ENCODE results near the gene EIF4E. TPM values are rescaled to one million over a fixed set of nuclear protein-coding genes. Genes with fewer than 3 reads are reported as not detected.
A peak's percentile ranks its signal among the peaks of the same experiment; 100 is the strongest.
"Not testable (repeated sequence)": the region's sequence is repeated elsewhere in the genome, so short reads cannot be mapped to it uniquely, and the experiment has no call there.

EIF4E gene
- total RNA-seq, 1 experiment from 2014 or later = 103 TPM

- Mint-ChIP-seq H3K36me3 (ENCODE audit: insufficient read depth, unreplicated experiment) (peaks cover 17% of the 10 kb centered on the region), H3K27me3 (ENCODE audit: unreplicated experiment) (no peaks in the 10 kb centered on the region), H3K9me3 (ENCODE audit: low read depth, unreplicated experiment) (no peaks in the 10 kb centered on the region), H3K4me1 (ENCODE audit: low read depth, unreplicated experiment) (peaks cover 14% of the 10 kb centered on the region), H3K27ac (ENCODE audit: unreplicated experiment) (no peak overlapping the region), H3K4me3 (ENCODE audit: low read depth, unreplicated experiment) (no peak overlapping the region)
- CTCF ChIA-PET = no interaction called here
- BruUV-seq (replicated peaks) = no TSS peak
- intact Hi-C loops (cut with micrococcal nuclease; ENCODE audit: unreplicated experiment) = no loop called here
- no peak for DNase-seq
- no peak for TF ChIP-seq CTCF (IDR thresholded peaks at IDR 0.05; ENCODE audit: unreplicated experiment)
Observed at GRCh38 chr4:98921292-98921691, 7.6 kb downstream of the EIF4E start.

GRCh38 chr4:98919996-98920395 is 8.9 kb downstream of the EIF4E start:
- no peak overlapping the region for H3K27ac Mint-ChIP-seq (ENCODE audit: unreplicated experiment)

GRCh38 chr4:98910728-98911127 is 18.2 kb downstream of the EIF4E start:
- BruUV-seq (replicated peaks); H3K9me3 Mint-ChIP-seq (ENCODE audit: low read depth, unreplicated experiment); CTCF ChIA-PET: not testable (repeated sequence)

More at GRCh38 chr4:98919996-98920395, 8.9 kb downstream of the EIF4E start:
- Mint-ChIP-seq H3K9me3 (ENCODE audit: low read depth, unreplicated experiment) (no peaks in the 10 kb centered on the region), H3K36me3 (ENCODE audit: insufficient read depth, unreplicated experiment) (peaks cover 16% of the 10 kb centered on the region), H3K4me1 (ENCODE audit: low read depth, unreplicated experiment) (peaks cover 13% of the 10 kb centered on the region), H3K27me3 (ENCODE audit: unreplicated experiment) (no peaks in the 10 kb centered on the region), H3K4me3 (ENCODE audit: low read depth, unreplicated experiment) (no peak overlapping the region)
- intact Hi-C loops (cut with micrococcal nuclease; ENCODE audit: unreplicated experiment) = no loop called here
- CTCF ChIA-PET = interaction anchor here (0.7 kb wide), 1 partner anchor 479 kb away, joined by 3 read pairs; no protein-coding TSS in a partner anchor
- BruUV-seq (replicated peaks) = no TSS peak
- no peak for DNase-seq
- no peak for TF ChIP-seq CTCF (IDR thresholded peaks at IDR 0.05; ENCODE audit: unreplicated experiment)

GRCh38 chr4:98909646-98910401 is 19.1 kb downstream of the EIF4E start:
- no peak for DNase-seq
- CTCF ChIA-PET = no interaction called here
- Mint-ChIP-seq H3K4me1 (ENCODE audit: low read depth, unreplicated experiment) (peaks cover 39% of the 10 kb centered on the region), H3K27ac (ENCODE audit: unreplicated experiment) (peak overlapping the region; percentile 76), H3K9me3 (ENCODE audit: low read depth, unreplicated experiment) (no peaks in the 10 kb centered on the region), H3K36me3 (ENCODE audit: insufficient read depth, unreplicated experiment) (no peaks in the 10 kb centered on the region), H3K27me3 (ENCODE audit: unreplicated experiment) (no peaks in the 10 kb centered on the region), H3K4me3 (ENCODE audit: low read depth, unreplicated experiment) (no peak overlapping the region)
- TF ChIP-seq CTCF (IDR thresholded peaks at IDR 0.05; ENCODE audit: unreplicated experiment) = no peak
- intact Hi-C loops (cut with micrococcal nuclease; ENCODE audit: unreplicated experiment) = no loop called here
- no TSS peak for BruUV-seq (replicated peaks)

More at GRCh38 chr4:98910728-98911127, 18.2 kb downstream of the EIF4E start:
- H3K4me1 Mint-ChIP-seq (ENCODE audit: low read depth, unreplicated experiment) = peaks cover 31% of the 10 kb centered on the region
- H3K27ac Mint-ChIP-seq (ENCODE audit: unreplicated experiment); H3K36me3 Mint-ChIP-seq (ENCODE audit: insufficient read depth, unreplicated experiment); intact Hi-C loops (cut with micrococcal nuclease; ENCODE audit: unreplicated experiment); H3K27me3 Mint-ChIP-seq (ENCODE audit: unreplicated experiment); DNase-seq; H3K4me3 Mint-ChIP-seq (ENCODE audit: low read depth, unreplicated experiment): not testable (repeated sequence)

- Mint-ChIP-seq H3K36me3 (ENCODE audit: insufficient read depth, unreplicated experiment) (no peaks in the 10 kb centered on the region), H3K9me3 (ENCODE audit: low read depth, unreplicated experiment) (no peaks in the 10 kb centered on the region), H3K27me3 (ENCODE audit: unreplicated experiment) (no peaks in the 10 kb centered on the region), H3K27ac (ENCODE audit: unreplicated experiment) (peak overlapping the region; percentile 76), H3K4me3 (ENCODE audit: low read depth, unreplicated experiment) (peak overlapping the region; percentile 52), H3K4me1 (ENCODE audit: low read depth, unreplicated experiment) (peaks cover 39% of the 10 kb centered on the region)
- TF ChIP-seq CTCF (IDR thresholded peaks at IDR 0.05; ENCODE audit: unreplicated experiment) = no peak
- CTCF ChIA-PET = interaction anchor here (0.6 to 1.1 kb wide), 3 partner anchors 14 to 87 kb away, joined by 3 to 6 read pairs (median 3); partner anchors contain the start of genes EIF4E and METAP1
- BruUV-seq (replicated peaks) = no TSS peak
- DNase-seq = no peak
- intact Hi-C loops (cut with micrococcal nuclease; ENCODE audit: unreplicated experiment) = no loop called here
Observed at GRCh38 chr4:98908703-98909262, 20.1 kb downstream of the EIF4E start.
